ENCODE measurements around the gene FAM228B. TPM values are rescaled to one million over a fixed set of nuclear protein-coding genes. Genes with fewer than 3 reads are reported as not detected.

Gene FAM228B
- total RNA-seq, 1 donor from 2014 or later: 31.2 TPM

DNA sequence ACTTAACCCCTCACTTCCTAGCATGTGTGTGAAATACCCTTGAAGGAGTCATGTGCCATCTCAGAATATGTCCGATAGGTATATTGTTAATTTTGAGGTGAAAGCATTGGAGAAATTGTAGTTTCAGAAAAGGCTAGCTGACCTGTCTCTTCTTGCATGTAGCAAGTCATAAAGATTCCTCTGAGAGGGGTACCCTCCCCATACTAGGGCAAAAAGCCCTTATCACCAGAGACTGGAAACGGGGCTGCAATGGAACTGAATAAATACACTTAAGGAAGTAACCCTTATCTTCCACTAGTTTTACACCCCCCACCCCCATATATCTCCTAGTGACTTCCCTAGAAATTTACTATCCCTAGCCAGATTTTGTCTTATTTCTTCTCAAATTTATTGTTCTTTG is 45.4 kb upstream of the FAM228B start:
- Histone ChIP-seq H4K20me1 (ENCODE audit: low read depth) (peaks cover 11% of the 10 kb centered on the region), H3K4me1 (peaks cover under 1% of the 10 kb centered on the region), H3K9ac (no peak overlapping the region), H3K27me3 (no peaks in the 10 kb centered on the region), H3K36me3 (peaks cover 11% of the 10 kb centered on the region), H3K79me2 (ENCODE audit: low read depth) (peaks cover 29% of the 10 kb centered on the region), H3K4me3 (no peak overlapping the region), H3K4me2 (peak overlapping the region; percentile 86), H3F3A (ENCODE audit: low read depth) (peaks cover 38% of the 10 kb centered on the region), H3K27ac (no peak overlapping the region), H2AFZ (replicated peaks) (no peak overlapping the region), H3K9me3 (ENCODE audit: low read depth) (no peaks in the 10 kb centered on the region)
- Mint-ChIP-seq H3K4me1 (peaks cover 22% of the 10 kb centered on the region), H3K27ac (no peak overlapping the region), H3K36me3 (peaks cover 14% of the 10 kb centered on the region), H3K4me3 (peak overlapping the region; percentile 96), H3K9me3 (no peaks in the 10 kb centered on the region), H3K27me3 (ENCODE audit: insufficient read depth, low read depth) (peaks cover 4% of the 10 kb centered on the region)
- TF ChIP-seq, protein P1, sequence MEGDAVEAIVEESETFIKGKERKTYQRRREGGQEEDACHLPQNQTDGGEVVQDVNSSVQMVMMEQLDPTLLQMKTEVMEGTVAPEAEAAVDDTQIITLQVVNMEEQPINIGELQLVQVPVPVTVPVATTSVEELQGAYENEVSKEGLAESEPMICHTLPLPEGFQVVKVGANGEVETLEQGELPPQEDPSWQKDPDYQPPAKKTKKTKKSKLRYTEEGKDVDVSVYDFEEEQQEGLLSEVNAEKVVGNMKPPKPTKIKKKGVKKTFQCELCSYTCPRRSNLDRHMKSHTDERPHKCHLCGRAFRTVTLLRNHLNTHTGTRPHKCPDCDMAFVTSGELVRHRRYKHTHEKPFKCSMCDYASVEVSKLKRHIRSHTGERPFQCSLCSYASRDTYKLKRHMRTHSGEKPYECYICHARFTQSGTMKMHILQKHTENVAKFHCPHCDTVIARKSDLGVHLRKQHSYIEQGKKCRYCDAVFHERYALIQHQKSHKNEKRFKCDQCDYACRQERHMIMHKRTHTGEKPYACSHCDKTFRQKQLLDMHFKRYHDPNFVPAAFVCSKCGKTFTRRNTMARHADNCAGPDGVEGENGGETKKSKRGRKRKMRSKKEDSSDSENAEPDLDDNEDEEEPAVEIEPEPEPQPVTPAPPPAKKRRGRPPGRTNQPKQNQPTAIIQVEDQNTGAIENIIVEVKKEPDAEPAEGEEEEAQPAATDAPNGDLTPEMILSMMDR (IDR thresholded peaks at IDR 0.05): no peak
- no peak for TF ChIP-seq EZH2 (IDR thresholded peaks at IDR 0.05)
- TF ChIP-seq EZH2phosphoT487 (IDR thresholded peaks at IDR 0.05): no peak
- DNase-seq (ENCODE audit: low spot score): no peak

GRCh38 chr2:24080701-24081100 is 42.6 kb upstream of the FAM228B start:
- Mint-ChIP-seq H3K27ac (no peak overlapping the region), H3K4me1 (peaks cover 31% of the 10 kb centered on the region), H3K27me3 (ENCODE audit: insufficient read depth, low read depth) (peaks cover 6% of the 10 kb centered on the region), H3K36me3 (peaks cover 14% of the 10 kb centered on the region), H3K9me3 (no peaks in the 10 kb centered on the region), H3K4me3 (no peak overlapping the region)
- Histone ChIP-seq H3K79me2 (ENCODE audit: low read depth) (peaks cover 9% of the 10 kb centered on the region), H3K9ac (no peak overlapping the region), H3K9me3 (ENCODE audit: low read depth) (no peaks in the 10 kb centered on the region), H3K27me3 (no peaks in the 10 kb centered on the region), H2AFZ (replicated peaks) (no peak overlapping the region), H4K20me1 (ENCODE audit: low read depth) (no peaks in the 10 kb centered on the region), H3K27ac (no peak overlapping the region), H3K36me3 (no peaks in the 10 kb centered on the region), H3F3A (ENCODE audit: low read depth) (peaks cover 55% of the 10 kb centered on the region), H3K4me3 (no peak overlapping the region), H3K4me1 (peaks cover 12% of the 10 kb centered on the region), H3K4me2 (no peak overlapping the region)
- no peak for DNase-seq (ENCODE audit: low spot score)
- TF ChIP-seq, protein P1 (IDR thresholded peaks at IDR 0.05): no peak

- Histone ChIP-seq H4K20me1 (ENCODE audit: low read depth) (no peaks in the 10 kb centered on the region), H3K4me3 (peak overlapping the region; percentile 59), H3K4me1 (peaks cover 12% of the 10 kb centered on the region), H3K36me3 (no peaks in the 10 kb centered on the region), H2AFZ (replicated peaks) (no peak overlapping the region), H3K4me2 (peak overlapping the region; percentile 78), H3K9ac (peak overlapping the region; percentile 64), H3K27me3 (no peaks in the 10 kb centered on the region), H3K79me2 (ENCODE audit: low read depth) (peaks cover 8% of the 10 kb centered on the region), H3K27ac (peak overlapping the region; percentile 96), H3K9me3 (ENCODE audit: low read depth) (no peaks in the 10 kb centered on the region), H3F3A (ENCODE audit: low read depth) (peaks cover 38% of the 10 kb centered on the region)
- Mint-ChIP-seq H3K9me3 (no peaks in the 10 kb centered on the region), H3K27me3 (ENCODE audit: insufficient read depth, low read depth) (peaks cover 8% of the 10 kb centered on the region), H3K36me3 (peaks cover 10% of the 10 kb centered on the region), H3K4me3 (peak overlapping the region; percentile 93), H3K4me1 (peaks cover 22% of the 10 kb centered on the region), H3K27ac (peak overlapping the region; percentile 97)
- no peak for DNase-seq (ENCODE audit: low spot score)
- TF ChIP-seq, protein P1 (IDR thresholded peaks at IDR 0.05): no peak
- TF ChIP-seq EZH2 (IDR thresholded peaks at IDR 0.05) (no peak), EZH2phosphoT487 (IDR thresholded peaks at IDR 0.05) (no peak)
Observed at GRCh38 chr2:24082787-24083566, 40.3 kb upstream of the FAM228B start.

Measured in neural progenitor cell (in vitro differentiated cells).